B cell (primary cell): ENCODE measurements around the gene SRBD1. TPM values are rescaled to one million over a fixed set of nuclear protein-coding genes. Genes with fewer than 3 reads are reported as not detected.

Source experiments
- ATAC-seq: fragments of 200-7000 bp; cut with Tn5 transposase; one replicate; pipeline ENCODE4 v1.10.0; 2021; ENCODE audit warnings: low read depth, mild to moderate bottlenecking, moderate number of reproducible peaks, moderate library complexity
- CTCF ChIA-PET: fragments of 350-600 bp; sonication (Branson Sonifier 250); formaldehyde crosslinking; loops from one replicate; lab custom pipeline; 2021; ENCODE audit warnings: antibody characterized with exemption, inconsistent platforms; lab: Charles Lee
- POLR2A ChIA-PET: fragments of 350-600 bp; sonication (Branson Sonifier 250); formaldehyde crosslinking; loops from one replicate; lab custom pipeline; 2021; ENCODE audit warnings: antibody characterized with exemption; lab: Charles Lee
- DNase-seq: peaks from one replicate; pipeline ENCODE4 v3.0.0; 2013
- H2AFZ ChIP-seq: 2 replicates; pipeline ENCODE4 v1.6.1; 2012; ENCODE audit warnings: mild to moderate bottlenecking, low read depth, low read length; ENCODE audit not compliant: insufficient read depth, poor library complexity, severe bottlenecking
- H3K27ac ChIP-seq, 2 donors: 1 replicate in 1 of 2; 2 replicates in 1 of 2; pipeline ENCODE4 v1.5.1; 2012 to 2013; ENCODE audit warnings: low read length in 2 of 2, mild to moderate bottlenecking in 2 of 2, moderate library complexity in 1 of 2
- H3K27me3 ChIP-seq, 4 experiments: fragments of 200-600 bp in 1 of 4; sonication (generic) in 1 of 4; replicated peaks in 1 of 4; 1 replicate in 2 of 4; 2 replicates in 2 of 4; pipeline versions ENCODE4 v1.6.1 to v1.7.0; 2013 to 2016; ENCODE audit warnings: low read length in 3 of 4, mild to moderate bottlenecking in 2 of 4, mixed read lengths in 1 of 4, moderate library complexity in 1 of 4; ENCODE audit not compliant: insufficient read depth in 4 of 4, control insufficient read depth in 3 of 4; ENCODE audit errors: control extremely low read depth in 1 of 4
- H3K36me3 ChIP-seq, 2 experiments: replicated peaks in 1 of 2; 1 replicate in 1 of 2; 2 replicates in 1 of 2; pipeline versions ENCODE4 v1.6.1 to v1.7.1; 2013; ENCODE audit warnings: low read length in 1 of 2; ENCODE audit not compliant: insufficient read depth in 2 of 2, control insufficient read depth in 1 of 2; ENCODE audit errors: control extremely low read depth in 1 of 2, extremely low read depth in 1 of 2
- H3K4me1 ChIP-seq, 2 donors: fragments of 200-600 bp in 1 of 2; sonication (generic) in 1 of 2; 1 replicate in 1 of 2; 2 replicates in 1 of 2; pipeline versions ENCODE4 v1.5.1 to v1.6.1; 2013 to 2017; ENCODE audit warnings: low read length in 2 of 2; ENCODE audit not compliant: control insufficient read depth in 2 of 2, insufficient read depth in 2 of 2
- H3K4me2 ChIP-seq: replicated peaks from 2 replicates; pipeline ENCODE3; 2012; ENCODE audit warnings: mild to moderate bottlenecking, low read depth, low read length; ENCODE audit not compliant: poor library complexity, severe bottlenecking
- H3K4me3 ChIP-seq, 5 experiments: fragments of 200-600 bp in 1 of 5; sonication (generic) in 1 of 5; 1 replicate in 3 of 5; 2 replicates in 2 of 5; pipeline versions ENCODE4 v1.5.1 to v1.7.0; 2011 to 2016; ENCODE audit warnings: low read length in 4 of 5, mild to moderate bottlenecking in 4 of 5, low read depth in 2 of 5, control low read depth in 1 of 5, moderate library complexity in 1 of 5; ENCODE audit not compliant: insufficient read depth in 1 of 5; ENCODE audit errors: control extremely low read depth in 1 of 5, extremely low read depth in 1 of 5
- H3K79me2 ChIP-seq: fragments of 200-600 bp; sonication (generic); one replicate; pipeline ENCODE4 v1.6.0; 2016; ENCODE audit warnings: low read length; ENCODE audit not compliant: control insufficient read depth, insufficient read depth
- H3K9ac ChIP-seq: fragments of 200-600 bp; sonication (generic); 2 replicates; pipeline ENCODE4 v1.6.1; 2017; ENCODE audit warnings: mild to moderate bottlenecking, low read length, moderate library complexity
- H3K9me3 ChIP-seq, 3 donors: one replicate each; pipeline versions ENCODE4 v1.6.1 to v1.7.1; 2013; ENCODE audit warnings: low read length in 2 of 3; ENCODE audit not compliant: control insufficient read depth in 2 of 3, insufficient read depth in 1 of 3; ENCODE audit errors: control extremely low read depth in 1 of 3
- H4K20me1 ChIP-seq: 2 replicates; pipeline ENCODE4 v1.6.0; 2012; ENCODE audit warnings: mild to moderate bottlenecking, low read length; ENCODE audit not compliant: insufficient read depth, control insufficient read depth, poor library complexity, severe bottlenecking
- H3K27ac Mint-ChIP-seq: one replicate; pipeline ENCODE4 v1.8.0; 2021; ENCODE audit warnings: mixed read lengths
- H3K27me3 Mint-ChIP-seq: one replicate; pipeline ENCODE4 v1.8.0; 2021; ENCODE audit warnings: mixed read lengths
- H3K4me1 Mint-ChIP-seq: one replicate; pipeline ENCODE4 v1.8.0; 2021; ENCODE audit warnings: mixed read lengths
- H3K4me3 Mint-ChIP-seq: one replicate; pipeline ENCODE4 v1.8.0; 2021; ENCODE audit warnings: mixed read lengths
- H3K9me3 Mint-ChIP-seq: one replicate; pipeline ENCODE4 v1.8.0; 2022; ENCODE audit warnings: mixed read lengths; ENCODE audit not compliant: insufficient read depth
- CTCF ChIP-seq: fragments of 200-600 bp; IDR thresholded peaks from one replicate; pipeline ENCODE4 v1.8.0; 2022; ENCODE audit warnings: antibody characterized with exemption, mild to moderate bottlenecking
- EZH2 ChIP-seq: IDR thresholded peaks from 2 replicates; pipeline ENCODE4 v1.6.1; 2012; ENCODE audit warnings: borderline replicate concordance, low read depth, mild to moderate bottlenecking, moderate library complexity, low read length; ENCODE audit not compliant: insufficient read depth, poor library complexity, severe bottlenecking
- WGBS: methylation state at CpG from one replicate; pipeline ENCODE4 v1.1.5; 2013; ENCODE audit warnings: missing lambda C conversion rate; ENCODE audit not compliant: insufficient coverage; 5-methylcytosine and 5-hydroxymethylcytosine counted together
- intact Hi-C: fragments of 100-400 bp; cut with micrococcal nuclease; formaldehyde crosslinking; loops from one replicate; pipeline ENCODE4 v1.10.0; 2022
- polyA plus RNA-seq: library from polyadenylated mRNA; depleted of rRNA; stranded (reverse); fragments of >200 nt; gene quantifications from 2 replicates; pipeline ENCODE4 v1.2.3, GENCODE V29; 2012
- total RNA-seq, 2 donors: library from RNA; stranded (reverse); fragments of 120-200 nt in 1 of 2; gene quantifications; 1 replicate in 1 of 2; 2 replicates in 1 of 2; pipeline versions ENCODE4 v1.2.3 to v1.2.4, GENCODE V29; 2013 to 2022

Gene SRBD1
- total and polyA plus RNA-seq, 2 donors (not counting 1 experiment from before 2014, with no cell fraction given): 6.2 to 27.1 TPM

- Mint-ChIP-seq H3K27ac (no peak overlapping the region), H3K4me1 (no peaks in the 10 kb centered on the region), H3K9me3 (no peaks in the 10 kb centered on the region), H3K27me3 (peaks cover 31% of the 10 kb centered on the region), H3K4me3 (no peak overlapping the region)
- H3K4me1 ChIP-seq: no peaks in the 10 kb centered on the region
- intact Hi-C loops: no loop called here
- ChIA-PET CTCF (interaction anchor here (1.6 kb wide), 1 partner anchor 151 kb away, joined by 7 read pairs; no protein-coding TSS in a partner anchor), POLR2A (no interaction called here)
- ATAC-seq (no peak), DNase-seq (no peak)
- 100% methylated on average over 1 of the region's 1 CpG for WGBS
- H3K27ac ChIP-seq: no peak overlapping the region
- H3K79me2 ChIP-seq: no peaks in the 10 kb centered on the region
- H3K4me3 ChIP-seq: no peak overlapping the region
- no peaks in the 10 kb centered on the region for H3K36me3 ChIP-seq
- TF ChIP-seq EZH2: no peak
- no peak for TF ChIP-seq CTCF
- H2AFZ ChIP-seq: no peak overlapping the region
- H3K27me3 ChIP-seq: peaks cover 0 to 5% (median under 1%) of the 10 kb centered on the region in 4 experiments
- H4K20me1 ChIP-seq: no peaks in the 10 kb centered on the region
- H3K9me3 ChIP-seq: no peaks in the 10 kb centered on the region
- no peak overlapping the region for H3K9ac ChIP-seq
- no peak overlapping the region for H3K4me2 ChIP-seq
These were observed 16.8 kb upstream of the SRBD1 start for GRCh38 chr2:45627911-45628310.

GRCh38 chr2:45626387-45627221 is 15.5 kb upstream of the SRBD1 start:
- CTCF ChIA-PET: interaction anchor here (1.1 to 1.6 kb wide), 2 partner anchors 18 to 152 kb away, joined by 4 to 7 read pairs; no protein-coding TSS in a partner anchor

More at GRCh38 chr2:45626387-45627221, 15.5 kb upstream of the SRBD1 start:
- Histone ChIP-seq H2AFZ (no peak overlapping the region), H3K4me2 (no peak overlapping the region), H3K36me3 (no peaks in the 10 kb centered on the region), H4K20me1 (no peaks in the 10 kb centered on the region), H3K27me3 (peaks cover 0 to 5% (median 0%) of the 10 kb centered on the region in 4 experiments), H3K9me3 (no peaks in the 10 kb centered on the region), H3K9ac (no peak overlapping the region), H3K79me2 (no peaks in the 10 kb centered on the region), H3K4me3 (no peak overlapping the region), H3K4me1 (no peaks in the 10 kb centered on the region), H3K27ac (no peak overlapping the region)
- H3K9me3 Mint-ChIP-seq: no peaks in the 10 kb centered on the region
- DNase-seq (no peak), ATAC-seq (no peak)
- POLR2A ChIA-PET: no interaction called here
- H3K4me1 Mint-ChIP-seq: no peaks in the 10 kb centered on the region
- 95% methylated on average over 6 of the region's 8 CpGs for WGBS
- peaks cover 26% of the 10 kb centered on the region for H3K27me3 Mint-ChIP-seq
- intact Hi-C loops: no loop called here
- no peak overlapping the region for H3K27ac Mint-ChIP-seq
- TF ChIP-seq EZH2 (no peak), CTCF (no peak)
- no peak overlapping the region for H3K4me3 Mint-ChIP-seq
